HCT116 (cell line): Measurements from ENCODE around the gene IZUMO1R. TPM values are rescaled to one million over a fixed set of nuclear protein-coding genes. Genes with fewer than 3 reads are reported as not detected.

Experiments used
- ATAC-seq: fragments of 200-7000 bp; cut with Tn5 transposase; 2 replicates; pipeline ENCODE4 v1.9.1; 2020; ENCODE audit warnings: mild to moderate bottlenecking, moderate library complexity
- BruUV-seq: library from RNA; stranded (reverse); fragments of 400-500 nt; replicated peaks from 2 replicates; lab custom pipeline; 2021; lab: Mats Ljungman, UMichigan
- CTCF ChIA-PET: fragments of 300-600 bp; sonication (Branson Sonifier 250); formaldehyde crosslinking; loops from one replicate; lab custom pipeline; 2021; ENCODE audit warnings: antibody characterized with exemption; lab: Charles Lee
- POLR2A ChIA-PET: fragments of 300-600, 350-600 bp; sonication (Branson Sonifier 250); formaldehyde crosslinking; loops from one replicate; lab custom pipeline; 2021; ENCODE audit warnings: antibody characterized with exemption; lab: Charles Lee
- RAD21 ChIA-PET, 2 experiments: fragments of 300-600 bp; sonication (Branson Sonifier 250); formaldehyde crosslinking; loops; one replicate each; lab custom pipeline; 2023; ENCODE audit warnings: low total read pairs in 2 of 2; ENCODE audit not compliant: uncharacterized antibody in 2 of 2, unreplicated experiment in 2 of 2, low non-redundant PET in 1 of 2; lab: Charles Lee
- DNase-seq: peaks from one replicate; pipeline ENCODE4 v3.0.0-alpha.2; 2010; ENCODE audit warnings: low read depth, low spot score
- H2AFZ ChIP-seq: fragments of 200-600 bp; shearing (Covaris generic), sonication (generic); 2 replicates; pipeline ENCODE4 v1.6.1; 2017; ENCODE audit warnings: low read depth, mixed run types, mixed read lengths, antibody characterized with exemption, low read length; ENCODE audit not compliant: poor library complexity, severe bottlenecking
- H3K27ac ChIP-seq: 2 replicates; pipeline ENCODE4 v1.5.1; 2012; ENCODE audit warnings: low read depth, low read length
- H3K27me3 ChIP-seq: fragments of 200-600 bp; sonication (generic); 2 replicates; pipeline ENCODE4 v1.6.1; 2016; ENCODE audit warnings: mixed run types, low read length, mixed read lengths; ENCODE audit not compliant: insufficient read depth
- H3K36me3 ChIP-seq, 2 experiments: fragments of 200-500 bp in 1 of 2; fragments of 200-600 bp in 1 of 2; sonication (Bioruptor generic) in 1 of 2; sonication (generic) in 1 of 2; 2 replicates each; pipeline versions ENCODE4 v1.5.1 to v1.6.1; 2014 to 2016; ENCODE audit warnings: low read length in 2 of 2, inconsistent platforms in 1 of 2, mixed read lengths in 1 of 2, mixed run types in 1 of 2; ENCODE audit not compliant: insufficient read depth in 2 of 2, control insufficient read depth in 1 of 2
- H3K4me1 ChIP-seq, 2 experiments: fragments of 200-600 bp in 1 of 2; sonication (generic) in 1 of 2; 2 replicates each; pipeline versions ENCODE4 v1.5.1 to v1.6.1; 2012 to 2017; ENCODE audit warnings: low read length in 2 of 2, inconsistent platforms in 1 of 2, mild to moderate bottlenecking in 1 of 2, mixed read lengths in 1 of 2, mixed run types in 1 of 2, moderate library complexity in 1 of 2; ENCODE audit not compliant: insufficient read depth in 2 of 2, control insufficient read depth in 1 of 2
- H3K4me2 ChIP-seq: fragments of 200-600 bp; sonication (generic); 2 replicates; pipeline ENCODE4 v1.6.1; 2017; ENCODE audit warnings: mixed run types, low read length, mixed read lengths
- H3K4me3 ChIP-seq, 2 experiments: fragments of 200-600 bp in 1 of 2; sonication (generic) in 1 of 2; replicated peaks in 1 of 2; 2 replicates each; pipeline ENCODE4 v1.5.1; 2011 to 2016; ENCODE audit warnings: low read length in 2 of 2, control low read depth in 1 of 2, low read depth in 1 of 2, mild to moderate bottlenecking in 1 of 2, mixed read lengths in 1 of 2, mixed run types in 1 of 2
- H3K79me2 ChIP-seq: fragments of 200-600 bp; sonication (generic); 2 replicates; pipeline ENCODE4 v1.6.1; 2017; ENCODE audit warnings: mild to moderate bottlenecking, mixed run types, low read length, moderate library complexity, mixed read lengths; ENCODE audit not compliant: insufficient read depth
- H3K9ac ChIP-seq: fragments of 200-600 bp; sonication (generic); 2 replicates; pipeline ENCODE4 v1.6.1; 2016; ENCODE audit warnings: low read length, mixed read lengths
- H3K9me2 ChIP-seq: fragments of 200-600 bp; sonication (generic), shearing (Covaris generic); 2 replicates; pipeline ENCODE4 v1.6.1; 2017; ENCODE audit warnings: mixed run types, mild to moderate bottlenecking, moderate library complexity; ENCODE audit not compliant: insufficient read depth
- H3K9me3 ChIP-seq, 2 experiments: fragments of 200-500 bp in 1 of 2; fragments of 200-600 bp in 1 of 2; sonication (Bioruptor generic) in 1 of 2; sonication (generic) in 1 of 2; 2 replicates each; pipeline ENCODE4 v1.6.1; 2014 to 2017; ENCODE audit warnings: low read length in 2 of 2, mixed read lengths in 2 of 2, inconsistent platforms in 1 of 2, low read depth in 1 of 2, mild to moderate bottlenecking in 1 of 2, mixed run types in 1 of 2, moderate library complexity in 1 of 2; ENCODE audit not compliant: control insufficient read depth in 1 of 2, insufficient read depth in 1 of 2
- H4K20me1 ChIP-seq: fragments of 200-600 bp; sonication (generic), shearing (Covaris generic); 2 replicates; pipeline ENCODE4 v1.6.1; 2017; ENCODE audit warnings: mixed run types, mild to moderate bottlenecking, moderate library complexity; ENCODE audit not compliant: insufficient read depth
- EGR1 ChIP-seq: IDR thresholded peaks from 2 replicates; pipeline ENCODE4 v1.6.1; 2012; ENCODE audit warnings: low read depth
- ELF1 ChIP-seq: IDR thresholded peaks from 2 replicates; pipeline ENCODE4 v1.6.1; 2012; ENCODE audit warnings: low read depth, borderline replicate concordance
- EZH2 ChIP-seq: fragments of 200-600 bp; sonication (generic); IDR thresholded peaks from 2 replicates; pipeline ENCODE4 v1.6.1; 2017; ENCODE audit warnings: antibody characterized with exemption, mixed run types
- EZH2phosphoT487 ChIP-seq: fragments of 200-600 bp; IDR thresholded peaks from 2 replicates; pipeline ENCODE4 v1.6.1; 2018; ENCODE audit warnings: antibody characterized with exemption, borderline replicate concordance
- FOSL1 ChIP-seq: IDR thresholded peaks from 2 replicates; pipeline ENCODE4 v1.6.1; 2012; ENCODE audit warnings: low read depth
- POLR2A ChIP-seq: IDR thresholded peaks from 2 replicates; pipeline ENCODE4 v1.7.0; 2011; ENCODE audit warnings: borderline replicate concordance; ENCODE audit not compliant: insufficient read depth, insufficient read length; ENCODE audit errors: extremely low read depth
- POLR2AphosphoS5 ChIP-seq: IDR thresholded peaks from 2 replicates; pipeline ENCODE4 v1.6.1; 2011; ENCODE audit warnings: mild to moderate bottlenecking, low read depth, low read length, moderate library complexity
- RAD21 ChIP-seq: IDR thresholded peaks from 2 replicates; pipeline ENCODE4 v1.6.1; 2012; ENCODE audit warnings: low read depth, mild to moderate bottlenecking
- SRF ChIP-seq: IDR thresholded peaks from 2 replicates; pipeline ENCODE4 v1.6.1; 2012; ENCODE audit warnings: low read depth
- TCF7L2 ChIP-seq: IDR thresholded peaks from 2 replicates; pipeline ENCODE4 v1.7.0; 2011; ENCODE audit warnings: borderline replicate concordance, inconsistent platforms; ENCODE audit not compliant: insufficient read depth, insufficient read length; ENCODE audit errors: extremely low read depth
- YY1 ChIP-seq: IDR thresholded peaks from 2 replicates; pipeline ENCODE4 v1.6.1; 2011; ENCODE audit warnings: low read length, low read depth, moderate library complexity, mild to moderate bottlenecking; ENCODE audit not compliant: insufficient replicate concordance; ENCODE audit errors: extremely low read depth
- ZFX ChIP-seq: fragments of 450-650 bp; IDR thresholded peaks from 2 replicates; pipeline ENCODE4 v1.6.1; 2017
- intact Hi-C: fragments of 100-400 bp; cut with micrococcal nuclease; formaldehyde crosslinking; loops from 2 replicates; pipeline ENCODE4 v1.10.0; 2022
- total RNA-seq: library from RNA; stranded (reverse); gene quantifications from one replicate; pipeline ENCODE4 v1.2.1, GENCODE V29; 2021; ENCODE audit not compliant: unreplicated experiment
- TF ChIP-seq, protein P1 (sequence below): IDR thresholded peaks from 2 replicates; pipeline ENCODE4 v1.6.1; 2012
- TF ChIP-seq, protein P2 (sequence below): IDR thresholded peaks from 2 replicates; pipeline ENCODE4 v1.6.1; 2012
- TF ChIP-seq, protein P3 (sequence below): IDR thresholded peaks from 2 replicates; pipeline ENCODE4 v1.6.1; 2011; ENCODE audit warnings: mild to moderate bottlenecking, low read length, moderate library complexity; ENCODE audit not compliant: insufficient replicate concordance; ENCODE audit errors: extremely low read depth

Gene IZUMO1R
- total RNA-seq, 1 experiment from 2014 or later: not detected

- TF ChIP-seq TCF7L2 (no peak), POLR2A (no peak), EZH2 (no peak), EGR1 (no peak), POLR2AphosphoS5 (no peak), FOSL1 (no peak)
- TF ChIP-seq, all 23 proteins: peak for 0
Observed at GRCh38 chr11:94326947-94327346, 22.6 kb downstream of the IZUMO1R start (continued).

DNA sequence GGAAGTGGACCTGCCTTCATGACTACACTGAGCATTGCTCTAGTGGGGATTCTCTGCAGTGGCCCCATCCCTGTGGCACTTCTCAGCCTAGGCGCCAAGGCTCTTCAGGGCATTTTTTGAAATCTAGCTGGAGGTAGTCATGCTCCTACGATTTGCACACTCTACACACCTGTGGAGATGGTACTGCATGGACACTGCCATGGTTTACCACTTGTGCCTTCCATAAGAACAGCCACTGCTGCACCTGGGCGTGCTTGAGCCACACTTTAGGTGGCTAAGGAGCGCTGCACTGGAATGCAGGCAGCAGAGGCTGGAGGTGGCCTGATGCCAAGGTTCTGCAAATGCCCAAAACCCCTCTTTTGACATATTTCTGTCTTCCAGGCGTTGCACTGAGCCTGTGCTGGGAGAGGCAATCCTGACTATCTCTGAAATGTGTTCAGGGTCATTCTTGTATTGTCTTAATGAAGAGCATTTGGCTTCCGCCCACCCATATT, 24.3 kb downstream of the IZUMO1R start:
- Histone ChIP-seq H3K9me2 (no peaks in the 10 kb centered on the region), H3K79me2 (no peaks in the 10 kb centered on the region), H3K36me3 (no peaks in the 10 kb centered on the region), H3K27me3 (no peaks in the 10 kb centered on the region), H3K4me1 (no peaks in the 10 kb centered on the region; a peak in 1 of 4 replicates), H4K20me1 (no peaks in the 10 kb centered on the region), H3K27ac (no peak overlapping the region), H2AFZ (no peak overlapping the region), H3K4me2 (no peak overlapping the region), H3K9me3 (no peaks in the 10 kb centered on the region), H3K9ac (no peak overlapping the region), H3K4me3 (no peak overlapping the region)
- POLR2A ChIA-PET: no interaction called here
- RAD21 ChIA-PET: no interaction called here
- DNase-seq (no peak), ATAC-seq (no peak)
- TF ChIP-seq YY1: no peak
- TF ChIP-seq FOSL1: no peak
- TF ChIP-seq ZFX: no peak
- no peak for TF ChIP-seq ELF1
- TF ChIP-seq EZH2phosphoT487: no peak
- TF ChIP-seq RAD21: no peak
- no peak for TF ChIP-seq EGR1
- TF ChIP-seq, protein P1, sequence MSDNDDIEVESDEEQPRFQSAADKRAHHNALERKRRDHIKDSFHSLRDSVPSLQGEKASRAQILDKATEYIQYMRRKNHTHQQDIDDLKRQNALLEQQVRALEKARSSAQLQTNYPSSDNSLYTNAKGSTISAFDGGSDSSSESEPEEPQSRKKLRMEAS: no peak
- TF ChIP-seq, protein P2, sequence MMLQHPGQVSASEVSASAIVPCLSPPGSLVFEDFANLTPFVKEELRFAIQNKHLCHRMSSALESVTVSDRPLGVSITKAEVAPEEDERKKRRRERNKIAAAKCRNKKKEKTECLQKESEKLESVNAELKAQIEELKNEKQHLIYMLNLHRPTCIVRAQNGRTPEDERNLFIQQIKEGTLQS: no peak
- no peak for TF ChIP-seq SRF
- TF ChIP-seq, protein P3, sequence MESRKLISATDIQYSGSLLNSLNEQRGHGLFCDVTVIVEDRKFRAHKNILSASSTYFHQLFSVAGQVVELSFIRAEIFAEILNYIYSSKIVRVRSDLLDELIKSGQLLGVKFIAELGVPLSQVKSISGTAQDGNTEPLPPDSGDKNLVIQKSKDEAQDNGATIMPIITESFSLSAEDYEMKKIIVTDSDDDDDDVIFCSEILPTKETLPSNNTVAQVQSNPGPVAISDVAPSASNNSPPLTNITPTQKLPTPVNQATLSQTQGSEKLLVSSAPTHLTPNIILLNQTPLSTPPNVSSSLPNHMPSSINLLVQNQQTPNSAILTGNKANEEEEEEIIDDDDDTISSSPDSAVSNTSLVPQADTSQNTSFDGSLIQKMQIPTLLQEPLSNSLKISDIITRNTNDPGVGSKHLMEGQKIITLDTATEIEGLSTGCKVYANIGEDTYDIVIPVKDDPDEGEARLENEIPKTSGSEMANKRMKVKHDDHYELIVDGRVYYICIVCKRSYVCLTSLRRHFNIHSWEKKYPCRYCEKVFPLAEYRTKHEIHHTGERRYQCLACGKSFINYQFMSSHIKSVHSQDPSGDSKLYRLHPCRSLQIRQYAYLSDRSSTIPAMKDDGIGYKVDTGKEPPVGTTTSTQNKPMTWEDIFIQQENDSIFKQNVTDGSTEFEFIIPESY: no peak
- CTCF ChIA-PET: no interaction called here
- intact Hi-C loops: loop anchor here (10.0 kb wide), 1 partner anchor 434 kb away; no protein-coding TSS in a partner anchor
- no TSS peak for BruUV-seq
